Hepatocyte (in vitro differentiated cells): Measurements from ENCODE around the gene GPR15. TPM values are rescaled to one million over a fixed set of nuclear protein-coding genes. Genes with fewer than 3 reads are reported as not detected.

Experiments
- DNase-seq: peaks from one replicate; pipeline ENCODE4 v3.0.0-alpha.2; 2016; ENCODE audit warnings: low spot score
- H2AFZ ChIP-seq: fragments of 200-600 bp; sonication (generic); 2 replicates; pipeline ENCODE4 v1.6.0; 2016; ENCODE audit warnings: antibody characterized with exemption, mild to moderate bottlenecking
- H3K27ac ChIP-seq: fragments of 200-600 bp; sonication (generic); 2 replicates; pipeline ENCODE4 v1.5.1; 2016; ENCODE audit warnings: mild to moderate bottlenecking
- H3K27me3 ChIP-seq: fragments of 200-600 bp; sonication (generic); 2 replicates; pipeline ENCODE4 v1.6.1; 2016
- H3K36me3 ChIP-seq: fragments of 200-600 bp; sonication (generic); replicated peaks from 2 replicates; pipeline ENCODE4 v1.5.1; 2016; ENCODE audit warnings: low read depth; ENCODE audit not compliant: insufficient read depth
- H3K4me1 ChIP-seq: fragments of 200-600 bp; sonication (generic); 2 replicates; pipeline ENCODE4 v1.5.1; 2016; ENCODE audit warnings: mild to moderate bottlenecking, moderate library complexity; ENCODE audit not compliant: insufficient read depth
- H3K4me2 ChIP-seq: fragments of 200-600 bp; sonication (generic); 2 replicates; pipeline ENCODE4 v1.6.0; 2016
- H3K4me3 ChIP-seq: fragments of 200-600 bp; sonication (generic); 2 replicates; pipeline ENCODE4 v1.5.1; 2016; ENCODE audit warnings: mild to moderate bottlenecking
- H3K79me2 ChIP-seq: fragments of 200-600 bp; sonication (generic); 2 replicates; pipeline ENCODE4 v1.6.0; 2017; ENCODE audit warnings: mild to moderate bottlenecking
- H3K9me2 ChIP-seq: fragments of 200-600 bp; sonication (generic); replicated peaks from 2 replicates; pipeline ENCODE4 v1.6.0; 2017; ENCODE audit warnings: mild to moderate bottlenecking; ENCODE audit not compliant: insufficient read depth
- H3K9me3 ChIP-seq: fragments of 200-600 bp; sonication (generic); 2 replicates; pipeline ENCODE4 v1.5.1; 2016; ENCODE audit warnings: low read depth, mild to moderate bottlenecking
- H4K20me1 ChIP-seq: fragments of 200-600 bp; sonication (generic); 2 replicates; pipeline ENCODE4 v1.6.0; 2016; ENCODE audit warnings: mild to moderate bottlenecking; ENCODE audit not compliant: insufficient read depth, poor library complexity, severe bottlenecking
- EZH2 ChIP-seq: fragments of 200-600 bp; sonication (generic); IDR thresholded peaks from 2 replicates; pipeline ENCODE4 v1.6.1; 2016; ENCODE audit warnings: antibody characterized with exemption, mild to moderate bottlenecking, borderline replicate concordance
- EZH2phosphoT487 ChIP-seq: fragments of 200-600 bp; sonication (generic); IDR thresholded peaks from one replicate; pipeline ENCODE4 v1.6.1; 2018; ENCODE audit warnings: antibody characterized with exemption, mild to moderate bottlenecking, low read depth, moderate library complexity; ENCODE audit not compliant: unreplicated experiment, severe bottlenecking
- WGBS: methylation state at CpG from one replicate; pipeline ENCODE4 v1.1.6; 2016; ENCODE audit warnings: low lambda C conversion rate; ENCODE audit errors: missing lambda C conversion rate; 5-methylcytosine and 5-hydroxymethylcytosine counted together
- polyA plus RNA-seq: library from polyadenylated mRNA; unstranded; fragments of >200 nt; fragmentation: Nextera tagmentation; extraction: Ambion mirVana; gene quantifications from 2 replicates; pipeline ENCODE4 v1.2.1, GENCODE V29; 2016
- total RNA-seq: library from RNA; depleted of rRNA; stranded (reverse); fragments of >200 nt; gene quantifications from 2 replicates; pipeline ENCODE4 v1.2.3, GENCODE V29; 2014
- TF ChIP-seq, protein P1 (sequence below): fragments of 200-600 bp; sonication (generic); IDR thresholded peaks from 2 replicates; pipeline ENCODE4 v1.5.1; 2016; ENCODE audit warnings: antibody characterized with exemption, mild to moderate bottlenecking; ENCODE audit not compliant: poor library complexity

Gene GPR15
- total and polyA plus RNA-seq, 2 experiments from 2014 or later: not detected

- peak overlapping the region; percentile 72 for H3K27ac ChIP-seq
- TF ChIP-seq EZH2phosphoT487 (no peak), EZH2 (no peak)
- TF ChIP-seq, protein P1, sequence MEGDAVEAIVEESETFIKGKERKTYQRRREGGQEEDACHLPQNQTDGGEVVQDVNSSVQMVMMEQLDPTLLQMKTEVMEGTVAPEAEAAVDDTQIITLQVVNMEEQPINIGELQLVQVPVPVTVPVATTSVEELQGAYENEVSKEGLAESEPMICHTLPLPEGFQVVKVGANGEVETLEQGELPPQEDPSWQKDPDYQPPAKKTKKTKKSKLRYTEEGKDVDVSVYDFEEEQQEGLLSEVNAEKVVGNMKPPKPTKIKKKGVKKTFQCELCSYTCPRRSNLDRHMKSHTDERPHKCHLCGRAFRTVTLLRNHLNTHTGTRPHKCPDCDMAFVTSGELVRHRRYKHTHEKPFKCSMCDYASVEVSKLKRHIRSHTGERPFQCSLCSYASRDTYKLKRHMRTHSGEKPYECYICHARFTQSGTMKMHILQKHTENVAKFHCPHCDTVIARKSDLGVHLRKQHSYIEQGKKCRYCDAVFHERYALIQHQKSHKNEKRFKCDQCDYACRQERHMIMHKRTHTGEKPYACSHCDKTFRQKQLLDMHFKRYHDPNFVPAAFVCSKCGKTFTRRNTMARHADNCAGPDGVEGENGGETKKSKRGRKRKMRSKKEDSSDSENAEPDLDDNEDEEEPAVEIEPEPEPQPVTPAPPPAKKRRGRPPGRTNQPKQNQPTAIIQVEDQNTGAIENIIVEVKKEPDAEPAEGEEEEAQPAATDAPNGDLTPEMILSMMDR: no peak
- H3K9me3 ChIP-seq: no peaks in the 10 kb centered on the region
- peaks cover 6% of the 10 kb centered on the region for H3K4me1 ChIP-seq
- H3K4me3 ChIP-seq: no peak overlapping the region
- no peaks in the 10 kb centered on the region for H3K9me2 ChIP-seq
- no peaks in the 10 kb centered on the region for H3K36me3 ChIP-seq
- no peaks in the 10 kb centered on the region for H3K27me3 ChIP-seq
- no peak overlapping the region for H3K4me2 ChIP-seq
- 86% methylated on average over 4 of the region's 4 CpGs for WGBS
- DNase-seq: no peak
- H4K20me1 ChIP-seq: no peaks in the 10 kb centered on the region
- no peaks in the 10 kb centered on the region for H3K79me2 ChIP-seq
- H2AFZ ChIP-seq: no peak overlapping the region
Observed at GRCh38 chr3:98552232-98553020, 20.6 kb downstream of the GPR15 start.

DNA sequence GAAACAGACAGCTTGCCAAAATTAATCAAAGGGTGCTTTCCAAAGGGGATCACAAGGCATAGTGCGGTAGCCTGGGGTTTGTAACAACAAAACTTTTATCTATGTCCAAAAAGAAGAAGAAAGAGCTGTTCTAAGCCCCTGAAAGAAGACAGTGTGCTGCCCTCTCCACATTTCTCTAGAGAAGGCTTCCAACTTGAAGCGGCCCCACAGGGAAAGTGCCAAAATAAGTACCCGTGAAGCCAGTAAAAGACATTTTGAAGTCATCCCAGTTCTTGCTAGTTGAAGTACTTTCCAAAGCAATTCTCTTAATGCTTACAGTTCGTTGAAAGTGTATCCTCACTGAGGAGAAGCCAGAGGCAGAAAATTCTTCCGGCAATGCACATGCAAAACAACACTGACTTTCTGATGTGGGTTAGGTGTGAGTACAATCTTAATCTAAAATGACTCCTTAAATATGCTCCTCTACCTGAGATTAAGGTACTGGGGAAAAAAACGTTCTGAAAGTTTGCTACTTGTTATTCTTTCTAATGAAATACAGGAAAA, 21.3 kb downstream of the GPR15 start:
- Histone ChIP-seq H3K4me1 (peaks cover 6% of the 10 kb centered on the region), H3K27ac (no peak overlapping the region), H3K36me3 (no peaks in the 10 kb centered on the region), H3K79me2 (no peaks in the 10 kb centered on the region), H3K27me3 (no peaks in the 10 kb centered on the region), H4K20me1 (no peaks in the 10 kb centered on the region), H3K4me2 (no peak overlapping the region), H3K4me3 (no peak overlapping the region), H2AFZ (no peak overlapping the region), H3K9me3 (no peaks in the 10 kb centered on the region), H3K9me2 (no peaks in the 10 kb centered on the region)
- TF ChIP-seq, protein P1: no peak
- no peak for TF ChIP-seq EZH2
- TF ChIP-seq EZH2phosphoT487: no peak
- no peak for DNase-seq
- WGBS: 84% methylated on average over 6 of the region's 6 CpGs

- H3K4me2 ChIP-seq: no peak overlapping the region
Observed at GRCh38 chr3:98553753-98554152, 22.0 kb downstream of the GPR15 start.

More at GRCh38 chr3:98553753-98554152, 22.0 kb downstream of the GPR15 start:
- no peaks in the 10 kb centered on the region for H3K9me3 ChIP-seq
- no peak for TF ChIP-seq EZH2
- TF ChIP-seq EZH2phosphoT487: no peak
- TF ChIP-seq, protein P1: no peak
- H3K79me2 ChIP-seq: no peaks in the 10 kb centered on the region
- 92% methylated on average over 2 of the region's 2 CpGs for WGBS
- no peak overlapping the region for H2AFZ ChIP-seq
- no peak for DNase-seq
- no peak overlapping the region for H3K27ac ChIP-seq
- no peaks in the 10 kb centered on the region for H3K36me3 ChIP-seq
- H4K20me1 ChIP-seq: no peaks in the 10 kb centered on the region
- H3K9me2 ChIP-seq: no peaks in the 10 kb centered on the region
- H3K4me3 ChIP-seq: no peak overlapping the region
- peaks cover 6% of the 10 kb centered on the region for H3K4me1 ChIP-seq
- no peaks in the 10 kb centered on the region for H3K27me3 ChIP-seq
